RPMI7951 (cell line): ENCODE results near the gene SAFB. TPM values are rescaled to one million over a fixed set of nuclear protein-coding genes. Genes with fewer than 3 reads are reported as not detected.
A peak's percentile ranks its signal among the peaks of the same experiment; 100 is the strongest.

Source experiments
- DNase-seq: peaks from one replicate; pipeline ENCODE4 v3.0.0-alpha.2; 2012; ENCODE audit warnings: low read depth
- total RNA-seq: library from RNA; depleted of rRNA; stranded (reverse); fragments of >200 nt; shearing (Covaris generic); gene quantifications from 2 replicates; pipeline ENCODE4 v1.2.3, GENCODE V29; 2014

SAFB gene
- total RNA-seq, 1 experiment from 2014 or later = 19.5 TPM

DNA sequence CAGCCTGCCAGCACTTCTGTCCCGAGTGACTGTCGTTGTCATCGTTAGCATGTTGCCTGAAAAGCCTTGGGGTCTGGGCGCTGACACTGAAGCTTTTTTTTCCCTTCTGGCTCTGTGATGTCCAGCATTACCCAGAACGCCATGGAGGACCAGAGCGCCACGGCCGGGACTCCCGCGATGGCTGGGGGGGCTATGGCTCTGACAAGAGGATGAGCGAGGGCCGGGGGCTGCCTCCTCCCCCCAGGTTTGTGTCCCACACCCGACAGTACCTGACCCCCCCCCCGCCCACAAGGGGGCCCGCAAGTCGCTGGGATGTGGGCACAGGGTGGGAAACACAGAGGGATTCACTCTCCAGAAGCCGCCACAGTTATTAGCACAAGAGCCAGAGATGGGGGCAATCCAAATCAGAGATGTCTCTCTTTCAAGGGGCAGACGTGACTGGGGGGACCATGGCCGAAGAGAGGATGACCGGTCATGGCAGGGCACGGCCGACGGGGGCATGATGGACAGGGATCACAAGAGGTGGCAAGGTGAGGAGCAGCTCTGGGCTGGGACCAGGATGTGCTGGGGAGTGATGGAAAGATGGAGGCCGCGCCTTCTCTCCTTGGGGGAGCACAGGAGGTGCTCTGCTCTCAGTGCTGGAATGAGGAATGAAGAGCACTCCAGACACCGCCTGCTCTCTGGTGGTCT is 44.2 kb downstream of the SAFB start:
- DNase-seq = no peak

DNA sequence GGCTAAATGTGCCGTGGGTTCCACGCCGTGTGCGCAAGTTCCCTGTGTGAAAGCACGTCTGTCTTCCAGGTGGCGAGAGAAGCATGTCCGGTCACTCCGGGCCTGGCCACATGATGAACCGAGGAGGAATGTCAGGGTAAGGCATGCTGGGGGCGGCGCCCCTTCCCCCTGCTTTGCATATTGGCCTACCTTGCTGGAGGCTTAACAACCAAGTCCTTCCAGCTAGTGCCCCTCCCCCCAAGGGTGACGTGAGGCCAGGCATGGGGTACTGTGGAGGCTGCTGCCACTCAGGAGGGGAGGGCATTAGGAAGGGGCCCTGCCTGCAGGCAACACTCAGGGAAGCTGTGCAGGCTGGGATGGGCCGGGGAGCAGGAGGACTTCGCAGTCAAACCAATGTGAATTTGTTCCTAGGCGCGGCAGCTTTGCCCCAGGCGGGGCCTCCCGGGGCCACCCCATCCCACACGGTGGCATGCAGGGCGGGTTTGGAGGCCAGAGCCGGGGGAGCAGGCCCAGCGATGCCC is 44.9 kb downstream of the SAFB start:
- no peak for DNase-seq

DNA sequence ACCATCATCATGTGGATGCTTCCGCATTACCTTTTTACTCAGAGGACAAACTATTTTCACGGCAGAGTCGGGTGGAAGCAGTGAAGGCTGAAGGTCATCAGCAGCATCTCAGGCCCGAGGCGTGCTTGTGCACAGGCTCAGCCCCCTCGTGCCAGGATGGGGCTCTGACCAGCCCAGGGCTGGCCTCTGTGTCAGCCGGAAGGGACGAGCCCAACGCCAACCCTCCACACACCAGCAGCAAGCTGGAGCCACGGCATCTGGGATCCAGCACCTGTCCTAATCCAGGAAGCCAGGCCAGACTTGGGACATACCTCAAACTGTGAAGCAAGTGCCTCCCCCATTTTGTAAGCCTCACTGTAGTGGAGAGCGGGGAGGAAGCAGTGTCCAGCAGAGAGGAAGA is 46.3 kb downstream of the SAFB start:
- DNase-seq = no peak

DNA sequence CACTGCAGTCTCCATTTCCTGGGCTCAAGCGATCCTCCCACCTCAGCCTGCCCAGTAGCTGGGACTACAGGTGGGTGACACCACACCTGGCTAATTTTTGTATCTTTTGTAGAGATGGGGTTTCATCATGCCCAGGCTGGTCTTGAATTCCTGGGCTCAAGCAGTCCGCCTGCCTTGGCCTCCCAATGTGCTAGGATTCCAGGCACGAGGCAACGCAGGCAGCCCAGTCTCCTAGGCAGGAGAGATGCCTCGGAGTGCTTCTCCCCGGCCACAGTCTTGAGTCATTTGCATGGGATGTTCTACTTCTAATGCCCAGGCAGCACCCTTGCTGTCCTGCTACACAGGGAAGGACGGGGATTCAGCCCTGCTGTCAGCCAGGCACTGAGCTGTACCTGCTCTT is 48.7 kb downstream of the SAFB start:
- no peak for DNase-seq

DNA sequence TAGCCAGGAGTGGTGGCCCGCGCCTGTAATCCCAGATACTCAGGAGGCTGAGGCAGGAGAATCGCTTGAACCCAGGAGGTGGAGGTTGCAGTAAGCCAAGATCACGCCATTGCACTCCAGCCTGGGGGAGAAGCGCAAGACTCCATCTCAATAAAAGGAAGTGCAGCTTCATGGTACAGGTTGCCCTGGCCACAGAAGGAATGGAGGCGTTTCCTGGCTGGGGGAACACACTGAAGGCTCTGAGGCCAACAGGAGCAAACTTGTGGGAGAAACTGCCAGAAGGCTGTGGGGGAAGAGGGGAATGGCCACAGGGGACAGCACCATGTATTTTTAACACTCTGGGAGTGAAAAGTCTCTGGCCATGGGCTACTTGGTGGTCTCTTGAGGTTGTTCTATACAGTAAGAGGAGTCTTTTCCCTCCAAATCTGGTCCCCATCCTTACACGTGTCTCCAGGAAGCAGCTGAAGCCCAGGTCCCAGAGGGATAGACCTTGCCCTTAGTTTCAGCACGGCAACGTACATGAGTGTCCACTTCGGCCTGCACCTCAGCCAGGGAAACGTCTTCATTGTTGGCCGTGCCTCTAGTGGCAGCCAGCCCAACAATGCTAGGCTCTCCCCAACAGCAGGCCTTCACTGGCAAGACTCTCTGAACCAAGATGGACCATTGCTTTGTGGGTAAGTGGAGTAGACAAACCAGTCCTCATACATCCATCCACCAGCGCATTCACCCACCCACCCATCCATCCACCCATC is 50.0 kb downstream of the SAFB start:
- no peak for DNase-seq

DNA sequence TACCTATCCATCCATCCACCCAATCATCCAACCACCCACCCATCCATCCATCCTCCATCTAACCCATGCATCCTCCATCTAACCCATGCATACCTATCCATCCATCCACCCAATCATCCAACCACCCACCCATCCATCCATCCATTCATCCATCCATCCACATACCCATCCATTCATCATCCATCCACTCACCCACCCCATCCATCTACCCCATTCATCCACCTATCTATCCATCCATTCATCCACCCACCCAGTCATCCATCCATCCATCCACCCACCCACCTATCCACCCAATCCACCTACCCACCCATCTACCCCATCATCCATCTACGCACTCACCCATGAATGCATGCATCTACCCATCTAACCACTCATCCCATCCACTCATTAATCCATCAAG is 50.9 kb downstream of the SAFB start:
- no peak for DNase-seq

DNA sequence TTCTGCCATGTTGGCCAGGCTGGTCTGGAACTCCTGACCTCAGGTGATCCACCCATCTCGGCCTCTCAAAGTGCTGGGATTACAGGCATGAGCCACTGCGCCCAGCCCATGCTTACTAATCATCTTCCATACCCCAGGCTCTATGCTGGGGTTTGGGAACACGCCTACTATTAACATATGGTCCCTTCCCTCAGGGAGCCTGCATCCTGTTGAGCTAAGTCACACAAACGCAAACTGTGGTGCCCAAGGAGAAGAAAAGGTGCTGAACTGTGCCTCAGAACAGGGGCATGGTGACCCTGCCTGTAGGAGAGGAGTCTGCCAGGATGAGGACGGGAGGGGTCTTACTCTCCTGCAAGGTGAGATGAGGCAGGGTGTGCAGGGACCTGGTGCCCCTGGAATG is 51.8 kb downstream of the SAFB start:
- no peak for DNase-seq

DNA sequence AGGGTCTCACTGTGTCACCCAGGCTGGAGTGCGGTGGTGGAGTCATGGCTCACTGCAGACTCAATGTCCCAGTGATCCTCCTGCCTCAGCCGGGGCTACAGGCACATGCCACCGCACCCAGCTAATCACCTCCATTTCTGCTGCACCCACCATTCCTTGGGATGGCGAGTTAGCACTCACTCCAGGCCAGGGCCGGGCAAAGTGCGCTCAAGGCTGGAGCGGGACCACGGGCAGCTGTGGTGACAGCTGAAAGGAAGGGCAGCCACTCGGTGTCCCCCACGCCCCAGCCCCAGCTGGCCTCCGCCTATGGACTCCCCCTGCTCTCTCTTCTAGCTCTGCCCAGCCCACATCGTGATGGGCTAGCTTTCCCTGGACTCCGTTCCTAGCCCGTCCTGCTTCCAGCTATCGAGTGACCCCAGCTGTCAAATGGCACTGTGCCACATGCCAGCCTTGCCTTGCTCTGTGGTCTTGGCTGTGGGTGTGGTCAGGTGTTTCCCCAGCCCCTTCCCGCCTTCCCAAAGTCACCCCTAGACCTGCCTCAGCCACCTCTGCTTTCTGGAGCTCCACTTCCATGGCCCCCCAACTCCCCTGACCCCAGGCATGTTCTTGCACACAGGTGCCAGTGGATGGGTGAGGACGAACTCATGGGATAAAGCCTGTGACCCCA is 53.4 kb downstream of the SAFB start:
- no peak for DNase-seq

DNA sequence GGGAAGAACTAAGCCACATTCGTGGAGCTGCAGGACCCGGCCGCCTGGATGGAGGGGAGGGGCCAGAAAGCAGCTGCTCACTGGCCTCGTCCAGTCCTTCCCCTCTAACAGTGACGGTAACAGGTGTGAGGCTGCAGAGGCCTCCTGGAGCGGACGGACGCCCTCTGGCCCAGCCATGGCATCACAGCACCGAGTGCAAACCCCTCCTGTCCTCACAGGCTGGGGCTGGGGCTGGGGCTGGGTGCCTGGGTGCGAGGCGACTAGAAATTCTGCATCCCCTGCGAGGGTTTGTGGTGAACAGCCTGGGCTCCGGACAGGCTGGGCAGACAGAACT is 53.9 kb downstream of the SAFB start:
- no peak for DNase-seq

DNA sequence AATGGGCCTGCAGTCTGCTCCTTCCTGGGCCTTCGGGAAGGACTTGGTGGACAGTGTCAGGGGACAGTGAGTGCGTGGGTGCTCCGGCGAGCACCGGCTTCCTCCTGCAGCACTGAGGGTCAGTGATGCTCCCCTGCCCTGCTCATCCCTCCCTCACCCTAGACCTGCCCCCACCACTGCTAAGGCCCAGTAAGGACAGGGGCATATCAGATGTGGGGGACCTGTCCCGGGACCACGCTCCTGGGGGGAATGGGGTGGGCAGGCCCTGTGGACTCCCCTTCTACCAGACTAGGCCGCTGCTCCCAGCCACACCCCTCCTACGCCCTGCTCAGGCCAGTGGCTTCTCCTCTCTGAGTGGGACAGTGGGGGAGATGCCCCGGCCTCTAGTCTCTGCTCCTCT is 54.3 kb downstream of the SAFB start:
- DNase-seq = no peak

DNA sequence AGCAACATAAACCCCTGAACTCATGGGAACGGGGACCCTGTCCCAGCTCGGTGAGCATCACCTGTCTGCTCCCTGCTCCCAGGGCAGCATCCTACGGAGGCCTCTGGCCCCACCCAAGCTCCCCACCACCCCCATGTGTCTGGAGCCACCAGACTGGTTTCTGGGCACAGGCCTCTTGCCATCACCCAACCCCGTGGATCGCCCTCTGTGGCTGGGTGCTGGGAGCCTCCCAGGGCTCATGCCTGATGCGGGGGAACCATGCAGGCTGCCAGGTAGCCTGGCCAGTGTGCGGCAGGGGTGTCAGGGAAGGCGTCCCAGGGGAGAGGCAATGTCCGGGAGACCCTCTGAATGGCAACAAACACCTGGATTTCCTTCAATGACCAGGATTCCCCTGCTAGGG is 54.7 kb downstream of the SAFB start:
- DNase-seq = no peak

DNA sequence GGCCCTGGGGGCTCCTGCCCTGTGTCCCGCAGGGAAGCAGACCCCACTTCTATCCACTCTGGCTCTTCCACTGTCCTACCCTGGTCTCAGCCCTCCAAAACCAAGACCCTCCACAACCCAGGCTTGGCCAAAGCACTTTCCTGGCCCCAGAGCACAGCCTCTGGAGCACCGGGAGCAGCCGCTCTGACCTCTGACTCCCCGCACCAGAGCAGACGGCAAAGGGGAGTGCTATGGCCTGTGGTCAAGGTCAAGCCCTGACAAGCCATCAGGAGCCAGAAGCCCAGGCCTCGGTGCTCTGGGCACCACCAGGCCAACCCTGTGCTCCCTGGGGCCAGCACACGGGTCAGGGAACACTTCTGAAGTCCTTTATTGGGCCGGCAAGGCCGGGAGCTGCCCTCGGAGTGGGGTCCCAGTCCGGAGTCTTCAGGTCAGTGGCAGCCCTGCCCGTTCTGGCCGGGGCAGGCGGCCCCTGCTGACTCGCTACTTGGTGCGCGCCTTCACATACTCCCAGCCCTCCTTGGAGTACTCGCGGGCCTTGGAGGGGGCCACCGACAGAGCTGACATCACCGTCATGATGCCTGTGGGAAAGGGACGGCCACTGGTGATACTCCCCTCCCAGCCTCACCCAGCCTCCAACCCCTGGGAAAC is 55.3 kb downstream of the SAFB start:
- no peak for DNase-seq

DNA sequence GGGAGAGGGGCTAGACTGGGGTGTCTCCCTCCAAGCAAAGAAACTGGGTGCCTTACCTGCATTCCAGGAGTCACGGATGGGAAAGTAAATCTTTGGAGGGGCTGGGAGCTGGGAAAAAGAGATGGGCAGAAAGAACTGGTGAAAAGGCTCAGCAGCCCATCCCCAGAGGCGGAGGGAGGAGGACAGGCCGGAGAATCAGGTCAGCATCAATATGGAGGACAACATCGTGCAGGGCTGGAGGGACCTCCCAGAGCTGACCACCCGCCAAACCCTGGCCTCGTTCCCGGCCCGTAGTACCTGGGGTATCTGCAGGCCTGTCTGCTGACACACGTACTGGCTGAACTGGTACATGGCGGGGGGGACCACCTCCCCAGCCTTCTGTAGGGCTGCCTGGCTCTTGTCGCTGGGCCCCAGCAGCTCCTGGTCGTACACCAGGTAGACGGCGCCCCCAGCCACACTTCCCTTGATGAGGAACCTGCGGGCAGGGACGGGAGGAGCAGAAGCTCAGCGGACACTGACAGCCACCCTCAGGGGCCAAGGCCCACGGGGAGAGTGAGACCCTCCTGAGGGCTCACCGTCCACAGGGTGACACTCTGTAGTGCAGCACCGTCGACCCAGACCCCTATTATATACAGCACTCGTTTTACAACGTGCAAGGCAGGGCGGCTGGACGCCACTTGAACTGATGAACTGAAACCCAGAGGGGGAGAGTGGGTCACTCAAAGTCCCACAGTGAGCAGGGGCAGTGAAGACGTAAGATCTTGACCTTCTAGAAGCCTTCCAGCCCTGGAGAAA is 56.6 kb downstream of the SAFB start:
- DNase-seq = no peak

DNA sequence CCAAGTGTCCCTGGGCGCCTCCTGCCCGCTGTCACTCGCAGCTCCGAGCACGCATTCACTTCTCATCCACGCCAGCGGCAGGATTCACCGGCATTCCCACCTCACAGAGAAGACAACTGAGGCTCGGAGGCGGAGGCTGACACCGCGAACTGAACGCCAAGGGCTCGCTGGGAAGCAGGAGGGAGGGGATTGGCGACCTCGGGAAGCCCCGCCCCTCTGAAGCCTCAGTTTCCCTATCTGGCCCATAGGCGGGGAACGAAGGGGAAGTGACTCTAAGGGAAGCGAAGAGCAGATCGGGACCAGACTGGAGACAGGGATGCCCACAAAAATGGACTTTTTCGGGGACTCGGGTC is 57.2 kb downstream of the SAFB start:
- DNase-seq = no peak

DNA sequence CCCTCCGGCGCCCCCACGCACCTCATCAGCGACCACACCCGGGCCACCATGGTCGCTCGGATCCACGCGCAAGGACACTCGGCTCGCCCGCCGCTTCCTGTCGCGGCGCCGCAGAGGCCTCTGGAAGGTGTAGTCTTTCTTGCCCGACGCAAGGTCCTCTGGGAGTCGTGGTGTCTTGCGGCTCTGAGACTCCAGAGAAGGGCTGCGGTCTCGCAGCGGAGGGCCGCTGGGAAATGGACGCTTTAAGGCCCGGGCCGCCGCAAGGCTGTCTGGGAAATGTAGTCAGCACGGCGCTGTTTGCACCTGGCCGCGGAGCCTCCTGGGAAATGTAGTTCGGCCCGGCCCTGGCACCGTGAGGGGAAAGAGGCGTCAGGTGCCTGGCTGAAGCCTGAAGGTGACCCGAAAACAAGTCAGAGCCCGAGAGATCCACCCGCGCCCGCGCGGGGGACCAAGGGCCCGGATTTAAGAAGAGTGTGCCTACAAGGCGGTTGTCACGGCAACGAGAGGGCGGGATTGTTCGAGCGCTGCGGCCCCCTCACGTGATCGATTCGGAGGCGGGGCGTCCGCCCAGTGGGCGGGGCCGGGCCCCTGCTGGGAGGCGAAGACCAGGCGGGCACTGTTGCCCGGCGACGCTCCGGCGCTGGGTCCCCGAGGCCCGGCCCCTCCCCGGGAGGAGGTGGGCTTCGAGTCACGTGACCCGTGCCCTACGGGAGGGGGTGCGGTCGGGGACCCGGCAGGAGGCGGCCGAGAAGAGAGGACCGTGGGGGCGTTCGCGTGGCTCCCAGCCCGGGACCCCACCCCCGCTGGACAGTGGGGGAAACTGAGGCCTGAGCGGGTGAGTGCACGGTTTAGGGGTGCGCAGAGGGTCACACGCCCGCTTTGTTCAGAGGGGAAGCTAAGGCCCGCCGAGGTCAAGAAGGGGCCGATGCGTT is 57.8 kb downstream of the SAFB start, which contains the start of the genes HSD11B1L and MICOS13:
TSS of gene HSD11B1L (plus strand) at position 591 of the 932 bp plus-strand sequence. CDS start 3,806 bp downstream, outside the sequence.
TSS of gene MICOS13 (minus strand) at position 80 of the 932 bp plus-strand sequence. CDS start at position 50, 30 bp downstream.
- peak; percentile 98 for DNase-seq

DNA sequence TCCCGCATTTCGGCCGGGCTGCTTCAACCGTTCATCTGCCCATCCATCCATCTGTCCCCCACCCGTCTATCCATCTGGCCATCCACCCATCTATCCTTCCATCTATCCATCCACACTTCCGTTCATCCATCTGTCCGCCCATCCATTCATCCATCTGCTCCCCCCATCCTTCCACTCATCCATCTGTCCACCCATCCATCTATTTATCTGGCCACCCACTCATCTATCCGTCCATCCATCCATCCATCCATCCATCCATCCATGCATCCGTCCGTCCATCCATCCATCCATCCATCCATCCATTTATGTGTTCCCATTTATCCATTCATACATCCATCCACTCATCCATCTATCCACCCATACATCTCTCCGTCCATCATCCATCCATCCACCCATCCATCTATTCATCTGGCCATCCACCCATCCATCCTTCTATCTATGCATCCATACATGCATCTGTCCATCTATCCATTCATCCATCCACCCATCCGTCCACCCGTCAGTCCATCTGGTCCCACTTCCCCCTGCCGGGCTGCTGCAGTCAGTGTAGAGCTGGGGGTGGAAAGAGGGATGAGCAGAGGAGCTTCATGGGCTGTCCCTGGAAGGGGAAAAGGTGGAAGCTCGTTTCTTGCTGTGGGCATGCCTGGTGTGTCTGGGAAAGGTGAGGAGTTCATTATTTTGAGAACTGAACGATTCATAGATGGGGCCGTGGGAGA is 58.7 kb downstream of the SAFB start:
- DNase-seq = no peak

DNA sequence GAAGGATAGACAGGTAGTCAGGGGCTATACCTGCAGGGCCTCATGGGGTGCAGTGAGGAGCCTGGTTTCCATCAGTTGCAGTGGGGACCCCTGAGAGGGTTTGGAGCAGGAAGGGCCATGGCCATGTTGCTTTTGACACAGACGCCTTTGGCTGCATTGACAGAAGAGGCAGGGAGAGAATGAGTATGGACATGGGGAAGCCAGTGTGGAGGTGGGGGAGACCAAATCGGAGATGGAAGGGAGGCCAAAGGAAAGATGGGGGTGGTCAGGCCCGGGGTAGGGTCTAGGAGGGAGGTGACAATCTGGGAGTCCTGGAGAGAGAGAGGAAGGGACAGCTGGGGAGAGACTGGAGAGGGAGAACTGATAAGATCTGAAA is 59.2 kb downstream of the SAFB start:
- no peak for DNase-seq

DNA sequence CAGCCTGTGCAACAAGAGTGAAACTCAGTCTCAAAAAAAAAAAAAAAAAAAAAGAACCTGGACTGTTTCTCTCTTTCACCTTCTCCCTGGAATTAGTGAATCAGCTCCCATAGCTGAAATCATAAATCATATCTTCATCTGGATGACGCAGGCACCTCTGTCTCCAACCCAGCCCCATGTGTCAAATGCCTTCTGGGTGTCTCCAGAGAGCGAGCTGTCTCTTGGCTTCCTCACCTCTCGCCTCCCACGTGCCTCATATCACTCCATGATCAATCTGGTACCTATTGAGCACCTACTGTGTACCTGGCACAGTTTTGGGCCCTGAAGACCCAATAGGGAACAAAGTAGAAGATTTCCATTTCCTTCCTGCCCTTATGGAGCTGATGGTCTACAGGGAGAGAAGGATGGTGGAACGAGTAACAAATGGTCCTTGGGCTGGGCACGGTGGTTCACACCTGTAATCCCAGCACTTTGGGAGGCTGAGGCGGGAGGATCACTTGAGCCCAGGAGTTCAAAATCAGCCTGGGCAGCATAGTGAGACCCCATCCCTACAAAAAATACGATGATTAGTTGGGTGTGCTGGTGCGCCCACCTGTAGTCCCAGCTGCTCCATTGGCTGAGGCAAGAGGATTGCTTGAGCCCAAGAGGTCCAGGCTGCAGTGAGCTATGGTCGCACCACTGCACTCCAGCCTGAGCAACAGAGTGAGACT is 60.4 kb downstream of the SAFB start:
- DNase-seq = no peak
